CD4-positive, alpha-beta T cell (primary cell): ENCODE data around the gene ZDHHC1. TPM values are rescaled to one million over a fixed set of nuclear protein-coding genes. Genes with fewer than 3 reads are reported as not detected.
A peak's percentile ranks its signal among the peaks of the same experiment; 100 is the strongest.

Source experiments
- ATAC-seq: fragments of 200-7000 bp; cut with Tn5 transposase; one replicate; pipeline ENCODE4 v1.10.0; 2022; ENCODE audit warnings: mild to moderate bottlenecking; ENCODE audit not compliant: poor library complexity
- CTCF ChIA-PET: fragments of 350-600 bp; sonication (Branson Sonifier 250); formaldehyde crosslinking; loops from one replicate; lab custom pipeline; 2021; ENCODE audit warnings: antibody characterized with exemption, inconsistent platforms; lab: Charles Lee
- POLR2A ChIA-PET: fragments of 350-600 bp; sonication (Branson Sonifier 250); formaldehyde crosslinking; loops from one replicate; lab custom pipeline; 2021; ENCODE audit warnings: antibody characterized with exemption, inconsistent platforms; lab: Charles Lee
- DNase-seq, 14 experiments: peaks; one replicate each; pipeline ENCODE4 v3.0.0-alpha.2; 2013 to 2020; ENCODE audit warnings: mixed read lengths in 2 of 14
- H3K27ac ChIP-seq, 2 donors: one replicate each; pipeline versions ENCODE4 v1.5.1 to v1.7.0; 2013; ENCODE audit warnings: low read length in 2 of 2, low read depth in 1 of 2, mild to moderate bottlenecking in 1 of 2
- H3K27me3 ChIP-seq, 2 experiments: 1 replicate in 1 of 2; 2 replicates in 1 of 2; pipeline versions ENCODE4 v1.6.1 to v1.7.0; 2013; ENCODE audit warnings: low read length in 2 of 2, control low read depth in 1 of 2, mild to moderate bottlenecking in 1 of 2, moderate library complexity in 1 of 2; ENCODE audit not compliant: insufficient read depth in 2 of 2, control insufficient read depth in 1 of 2
- H3K36me3 ChIP-seq: one replicate; pipeline ENCODE4 v1.6.1; 2013; ENCODE audit warnings: low read length, control low read depth; ENCODE audit not compliant: insufficient read depth
- H3K4me1 ChIP-seq: one replicate; pipeline ENCODE4 v1.6.1; 2013; ENCODE audit warnings: low read length, control low read depth; ENCODE audit not compliant: insufficient read depth
- H3K4me3 ChIP-seq: one replicate; pipeline ENCODE4 v1.5.1; 2013; ENCODE audit warnings: mild to moderate bottlenecking, low read length, moderate library complexity
- H3K9me3 ChIP-seq, 2 experiments: 1 replicate in 1 of 2; 2 replicates in 1 of 2; pipeline versions ENCODE4 v1.6.1 to v1.7.0; 2013; ENCODE audit warnings: low read length in 2 of 2, mild to moderate bottlenecking in 2 of 2, control low read depth in 1 of 2, moderate library complexity in 1 of 2; ENCODE audit not compliant: control insufficient read depth in 1 of 2, insufficient read depth in 1 of 2
- H3K27ac Mint-ChIP-seq: one replicate; pipeline ENCODE4 v1.8.0; 2020; ENCODE audit warnings: mixed read lengths
- H3K27me3 Mint-ChIP-seq: one replicate; pipeline ENCODE4 v1.8.0; 2021; ENCODE audit warnings: mixed read lengths
- H3K36me3 Mint-ChIP-seq: one replicate; pipeline ENCODE4 v1.8.0; 2021; ENCODE audit warnings: low read depth, mixed read lengths
- H3K4me1 Mint-ChIP-seq: one replicate; pipeline ENCODE4 v1.8.0; 2021; ENCODE audit warnings: low read depth, mixed read lengths
- H3K4me3 Mint-ChIP-seq: one replicate; pipeline ENCODE4 v1.8.0; 2020; ENCODE audit warnings: mild to moderate bottlenecking, mixed read lengths
- H3K9me3 Mint-ChIP-seq: one replicate; pipeline ENCODE4 v1.8.0; 2020; ENCODE audit warnings: mixed read lengths
- intact Hi-C, 2 experiments: fragments of 100-400 bp; cut with DNase I in 1 of 2; cut with micrococcal nuclease in 1 of 2; formaldehyde crosslinking; loops; one replicate each; pipeline versions ENCODE4 v1.15.1 to v1.9.0; 2023 to 2025; cut with DNase I, micrococcal nuclease
- polyA plus RNA-seq, 2 donors: library from polyadenylated mRNA; unstranded; fragments of 120-200 nt; gene quantifications; one replicate each; pipeline ENCODE4 v1.2.1, GENCODE V29; 2013
- total RNA-seq, 174 experiments: library from RNA in 2 of 174; stranded (reverse) in 2 of 174; gene quantifications; one replicate each; pipeline ENCODE4 v1.2.3 and lab custom pipeline; 2021 to 2026
- TF ChIP-seq, protein P1 (sequence below): fragments of 200-600 bp; IDR thresholded peaks from one replicate; pipeline ENCODE4 v1.8.0; 2022; ENCODE audit warnings: antibody characterized with exemption, mild to moderate bottlenecking

Gene ZDHHC1, protein sequence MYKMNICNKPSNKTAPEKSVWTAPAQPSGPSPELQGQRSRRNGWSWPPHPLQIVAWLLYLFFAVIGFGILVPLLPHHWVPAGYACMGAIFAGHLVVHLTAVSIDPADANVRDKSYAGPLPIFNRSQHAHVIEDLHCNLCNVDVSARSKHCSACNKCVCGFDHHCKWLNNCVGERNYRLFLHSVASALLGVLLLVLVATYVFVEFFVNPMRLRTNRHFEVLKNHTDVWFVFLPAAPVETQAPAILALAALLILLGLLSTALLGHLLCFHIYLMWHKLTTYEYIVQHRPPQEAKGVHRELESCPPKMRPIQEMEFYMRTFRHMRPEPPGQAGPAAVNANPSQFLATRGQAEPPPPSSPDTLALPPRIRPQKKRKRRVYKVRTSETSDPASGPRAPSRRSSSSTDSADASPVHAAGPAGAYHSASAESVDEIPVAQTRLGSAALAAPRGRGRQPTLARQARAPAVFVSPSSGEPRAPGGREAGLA
- under 1 TPM in 1 of 2 experiments, not detected in 1; 0.22 TPM for total RNA-seq
- 0.33 TPM for polyA plus RNA-seq (2013, experiment 1 of 2)
- polyA plus RNA-seq (2013, experiment 2 of 2) = 0.91 TPM
- 0 to 1.5 (median 0.21) reads per million in 172 experiments for total RNA-seq (lab: John Stamatoyannopoulos, UW)

DNA sequence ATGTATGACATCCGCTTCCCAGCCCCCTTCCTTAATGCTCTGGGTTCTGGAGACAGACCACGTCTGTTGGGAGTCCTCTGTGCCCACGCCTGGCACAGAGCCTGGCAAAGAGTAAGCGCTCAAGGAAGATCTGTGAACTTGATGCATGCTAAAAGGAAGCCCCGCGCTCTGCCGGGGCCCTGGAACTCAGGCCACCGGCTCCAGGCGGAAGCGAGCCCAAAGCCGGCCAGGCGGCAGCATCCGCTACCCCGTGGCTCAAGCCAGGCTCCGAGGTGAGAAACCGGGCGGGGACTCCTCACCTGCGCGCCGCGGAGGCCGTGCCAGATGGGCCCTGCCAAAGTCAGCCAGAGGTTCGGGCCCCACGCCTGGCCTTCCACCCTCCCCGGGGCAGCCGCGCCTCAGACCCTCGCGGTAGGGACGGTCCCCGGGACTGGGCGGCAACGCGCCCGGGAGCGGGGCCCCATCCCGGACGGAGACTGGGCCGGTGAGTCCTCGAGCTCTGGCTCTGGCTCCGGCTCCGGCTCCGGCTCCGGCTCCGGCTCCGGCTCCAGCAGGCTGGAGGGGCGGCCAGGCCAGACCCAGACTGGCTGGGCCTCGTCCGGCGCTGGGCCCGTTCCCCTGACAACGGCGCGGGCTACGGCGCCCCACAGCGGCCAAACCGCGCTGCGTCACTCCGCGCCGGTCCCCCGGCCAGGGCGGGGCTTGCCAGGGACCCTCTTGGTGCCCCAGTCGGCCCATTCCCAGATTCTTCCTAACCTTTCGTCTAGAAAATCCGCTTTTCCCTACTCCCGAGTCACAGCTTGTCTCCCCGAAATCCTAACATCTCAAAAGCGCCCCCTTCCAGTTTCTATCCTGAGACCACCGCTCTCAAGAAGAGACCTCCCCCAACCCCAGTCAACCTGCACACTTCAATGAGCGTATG, at the start of gene ZDHHC1:
ZDHHC1 (minus strand) TSS at position 606 of the 922 bp plus-strand sequence. CDS start 8,702 bp downstream, outside the sequence.
- intact Hi-C loops = loop anchor here (5.0 to 10.0 kb wide), 2 partner anchors 439 to 441 kb away; no protein-coding TSS in a partner anchor
- peak within 1 kb of the TSS; percentile 66 for H3K4me3 Mint-ChIP-seq
- no peaks in the 10 kb centered on the region for H3K9me3 ChIP-seq
- H3K36me3 ChIP-seq = no peaks in the 10 kb centered on the region
- H3K27me3 ChIP-seq = peaks cover 20 to 27% of the 10 kb centered on the region in 2 experiments
- DNase-seq (peak in 9 of 14 experiments; percentile 11 to 65 (median 45)), ATAC-seq (peak; percentile 80)
- H3K27me3 Mint-ChIP-seq = peaks cover 43% of the 10 kb centered on the region
- H3K4me1 Mint-ChIP-seq = peaks cover 4% of the 10 kb centered on the region
- POLR2A ChIA-PET = no interaction called here
- H3K27ac Mint-ChIP-seq = no peak within 1 kb of the TSS
- CTCF ChIA-PET = interaction anchor here (1.5 kb wide), 1 partner anchor 17 kb away, joined by 3 read pairs; no protein-coding TSS in a partner anchor
- peak within 1 kb of the TSS; percentile 32 for H3K4me3 ChIP-seq
- H3K36me3 Mint-ChIP-seq = no peaks in the 10 kb centered on the region
- no peak within 1 kb of the TSS for H3K27ac ChIP-seq
- H3K4me1 ChIP-seq = peaks cover 12% of the 10 kb centered on the region
- no peaks in the 10 kb centered on the region for H3K9me3 Mint-ChIP-seq
- TF ChIP-seq, protein P1, sequence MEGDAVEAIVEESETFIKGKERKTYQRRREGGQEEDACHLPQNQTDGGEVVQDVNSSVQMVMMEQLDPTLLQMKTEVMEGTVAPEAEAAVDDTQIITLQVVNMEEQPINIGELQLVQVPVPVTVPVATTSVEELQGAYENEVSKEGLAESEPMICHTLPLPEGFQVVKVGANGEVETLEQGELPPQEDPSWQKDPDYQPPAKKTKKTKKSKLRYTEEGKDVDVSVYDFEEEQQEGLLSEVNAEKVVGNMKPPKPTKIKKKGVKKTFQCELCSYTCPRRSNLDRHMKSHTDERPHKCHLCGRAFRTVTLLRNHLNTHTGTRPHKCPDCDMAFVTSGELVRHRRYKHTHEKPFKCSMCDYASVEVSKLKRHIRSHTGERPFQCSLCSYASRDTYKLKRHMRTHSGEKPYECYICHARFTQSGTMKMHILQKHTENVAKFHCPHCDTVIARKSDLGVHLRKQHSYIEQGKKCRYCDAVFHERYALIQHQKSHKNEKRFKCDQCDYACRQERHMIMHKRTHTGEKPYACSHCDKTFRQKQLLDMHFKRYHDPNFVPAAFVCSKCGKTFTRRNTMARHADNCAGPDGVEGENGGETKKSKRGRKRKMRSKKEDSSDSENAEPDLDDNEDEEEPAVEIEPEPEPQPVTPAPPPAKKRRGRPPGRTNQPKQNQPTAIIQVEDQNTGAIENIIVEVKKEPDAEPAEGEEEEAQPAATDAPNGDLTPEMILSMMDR = peak; percentile 57

DNA sequence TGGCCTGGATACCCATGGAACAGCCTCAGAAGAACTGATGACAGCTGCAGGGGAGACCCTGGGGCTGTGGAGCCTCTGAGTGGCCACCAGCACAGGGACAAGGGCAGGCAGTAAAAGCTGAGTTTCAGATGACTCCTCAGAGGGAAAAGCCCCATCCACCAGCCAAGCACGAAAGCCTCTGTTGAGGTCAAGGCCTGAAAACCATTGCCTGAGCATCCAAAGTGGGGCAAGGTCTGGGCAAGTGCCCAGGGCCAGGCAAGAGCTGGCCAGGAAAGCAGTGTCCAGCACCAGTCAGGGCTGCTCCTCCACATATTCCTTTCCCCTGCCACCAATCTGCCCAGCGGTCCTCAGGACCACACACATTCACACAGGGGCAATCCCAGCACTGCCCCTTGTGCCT, 48.3 kb upstream of the ZDHHC1 start:
- Mint-ChIP-seq H3K4me3 (no peak overlapping the region), H3K27ac (no peak overlapping the region), H3K27me3 (no peaks in the 10 kb centered on the region), H3K36me3 (peaks cover 4% of the 10 kb centered on the region), H3K9me3 (no peaks in the 10 kb centered on the region), H3K4me1 (peaks cover 44% of the 10 kb centered on the region)
- POLR2A ChIA-PET = no interaction called here
- peaks cover 33% of the 10 kb centered on the region for H3K36me3 ChIP-seq
- H3K4me3 ChIP-seq = no peak overlapping the region
- H3K9me3 ChIP-seq = no peaks in the 10 kb centered on the region
- intact Hi-C loops = loop anchor here (2.0 to 10.0 kb wide), 2 partner anchors 36 to 200 kb away; no protein-coding TSS in a partner anchor
- H3K27me3 ChIP-seq = no peaks in the 10 kb centered on the region
- H3K4me1 ChIP-seq = peaks cover 26% of the 10 kb centered on the region
- DNase-seq = no peak
- CTCF ChIA-PET = interaction anchor here (1.5 kb wide), 1 partner anchor 37 kb away, joined by 3 read pairs; no protein-coding TSS in a partner anchor
- TF ChIP-seq, protein P1 = no peak
- no peak for ATAC-seq
- no peak overlapping the region for H3K27ac ChIP-seq

- Histone ChIP-seq H3K27me3 (no peaks in the 10 kb centered on the region), H3K4me1 (peaks cover 29% of the 10 kb centered on the region), H3K27ac (no peak overlapping the region), H3K36me3 (peaks cover 36% of the 10 kb centered on the region), H3K4me3 (no peak overlapping the region), H3K9me3 (no peaks in the 10 kb centered on the region)
- Mint-ChIP-seq H3K4me3 (no peak overlapping the region), H3K9me3 (no peaks in the 10 kb centered on the region), H3K27me3 (no peaks in the 10 kb centered on the region), H3K36me3 (peaks cover 4% of the 10 kb centered on the region), H3K4me1 (peaks cover 46% of the 10 kb centered on the region), H3K27ac (no peak overlapping the region)
- intact Hi-C loops = loop anchor here (2.0 to 10.0 kb wide), 2 partner anchors 35 to 199 kb away; no protein-coding TSS in a partner anchor
- ChIA-PET POLR2A (no interaction called here), CTCF (interaction anchor here (1.5 kb wide), 1 partner anchor 36 kb away, joined by 3 read pairs; no protein-coding TSS in a partner anchor)
- no peak for DNase-seq
- TF ChIP-seq, protein P1 = no peak
- ATAC-seq = no peak
Observed at GRCh38 chr16:67463691-67464090, 47.4 kb upstream of the ZDHHC1 start.
